HL-60 (cell line): ENCODE data around the gene RIOK1.

Experiments
- DNase-seq, 2 experiments: peaks; one replicate each; pipeline ENCODE4 v3.0.0-alpha.2; 2010 to 2020; ENCODE audit warnings: low read depth in 1 of 2, low spot score in 1 of 2
- H3K27ac ChIP-seq: fragments of 250-450 bp; sonication (Bioruptor Pico); replicated peaks from 2 replicates; pipeline ENCODE4 v1.5.1; 2020; ENCODE audit warnings: mild to moderate bottlenecking, moderate library complexity
- H3K27me3 ChIP-seq: fragments of 250-450 bp; sonication (Bioruptor Pico); 2 replicates; pipeline ENCODE4 v1.5.1; 2021; ENCODE audit warnings: mild to moderate bottlenecking, moderate library complexity; ENCODE audit not compliant: insufficient read depth, poor library complexity, severe bottlenecking
- H3K4me3 ChIP-seq: replicated peaks from 2 replicates; pipeline ENCODE4 v1.5.1; 2011; ENCODE audit warnings: mild to moderate bottlenecking, control low read depth, low read length; ENCODE audit not compliant: insufficient read depth
- GABPA ChIP-seq: IDR thresholded peaks from 2 replicates; pipeline ENCODE4 v1.6.1; 2012; ENCODE audit warnings: low read depth
- POLR2AphosphoS5 ChIP-seq: IDR thresholded peaks from 2 replicates; pipeline ENCODE4 v1.6.1; 2012; ENCODE audit warnings: low read depth
- SPI1 ChIP-seq: IDR thresholded peaks from 2 replicates; pipeline ENCODE4 v1.6.1; 2012; ENCODE audit warnings: low read depth, mild to moderate bottlenecking, borderline replicate concordance
- TF ChIP-seq, protein P1 (sequence below): IDR thresholded peaks from 2 replicates; pipeline ENCODE4 v1.6.1; 2012; ENCODE audit warnings: low read depth; ENCODE audit not compliant: insufficient replicate concordance
- TF ChIP-seq, protein P2 (sequence below): IDR thresholded peaks from one replicate; pipeline ENCODE4 v1.5.1; 2011; ENCODE audit warnings: low read length, control low read depth, inconsistent platforms; ENCODE audit not compliant: insufficient read depth

RIOK1 gene

DNA sequence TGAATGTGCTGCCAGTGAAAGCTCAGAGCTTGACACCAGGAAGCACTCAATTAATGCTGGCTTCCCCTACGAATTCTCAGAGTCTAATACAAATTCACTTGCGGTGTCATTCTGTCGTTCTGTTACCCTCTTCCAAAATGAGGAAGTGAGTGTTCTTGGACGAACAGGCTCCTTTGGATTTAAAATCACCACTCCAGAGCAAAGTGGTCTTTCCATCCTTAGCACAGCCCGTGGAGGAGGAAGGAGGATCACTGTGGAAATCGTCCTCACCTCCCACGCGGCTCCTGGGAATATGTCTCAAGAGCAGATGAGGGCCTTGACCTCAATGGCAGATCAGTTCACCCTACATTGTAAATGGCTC, 41.7 kb downstream of the RIOK1 start:
- Histone ChIP-seq H3K4me3 (no peak overlapping the region), H3K27ac (no peak overlapping the region), H3K27me3 (no peaks in the 10 kb centered on the region)
- peak; percentile 18 to 57 for DNase-seq
- TF ChIP-seq SPI1 (peak; percentile 99), GABPA (no peak)

DNA sequence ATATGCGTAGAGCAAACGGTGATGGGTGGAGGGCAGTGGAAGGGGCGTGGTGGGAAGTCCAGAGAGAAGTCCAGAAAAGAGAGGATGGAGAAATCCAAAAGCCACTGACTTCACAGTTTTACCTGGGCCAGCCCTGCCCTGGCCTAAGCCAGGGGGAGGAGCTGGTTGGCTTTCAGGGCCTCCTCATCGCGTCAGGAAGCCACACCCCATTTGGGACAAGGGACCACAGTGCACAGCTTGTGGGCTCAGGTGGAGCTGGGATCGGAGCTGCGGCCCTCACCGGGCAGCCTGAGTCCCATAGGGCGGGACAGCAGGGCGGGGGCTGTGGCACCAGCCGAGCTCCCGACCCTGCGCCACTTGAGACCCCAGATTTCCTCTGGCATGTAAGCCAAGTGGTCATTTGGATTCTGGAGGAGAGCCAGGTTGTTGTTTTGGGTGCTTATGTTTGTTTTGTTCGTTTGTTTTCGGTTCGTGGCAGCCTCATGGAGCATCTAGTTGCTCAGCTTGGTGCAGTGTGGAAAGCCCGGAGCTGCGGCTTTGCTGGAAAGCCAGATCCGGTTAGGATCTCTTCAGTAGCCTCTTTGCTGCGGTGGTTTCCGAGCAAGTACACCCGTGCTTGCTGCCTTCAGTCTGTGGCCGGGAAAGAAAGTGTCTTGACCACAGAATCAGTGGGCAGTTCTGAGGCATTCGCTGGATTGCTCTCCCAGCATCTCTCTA, 42.2 kb downstream of the RIOK1 start:
- Histone ChIP-seq H3K4me3 (no peak overlapping the region), H3K27ac (no peak overlapping the region), H3K27me3 (no peaks in the 10 kb centered on the region)
- no peak for TF ChIP-seq GABPA
- TF ChIP-seq POLR2AphosphoS5, result no peak
- TF ChIP-seq, protein P1, sequence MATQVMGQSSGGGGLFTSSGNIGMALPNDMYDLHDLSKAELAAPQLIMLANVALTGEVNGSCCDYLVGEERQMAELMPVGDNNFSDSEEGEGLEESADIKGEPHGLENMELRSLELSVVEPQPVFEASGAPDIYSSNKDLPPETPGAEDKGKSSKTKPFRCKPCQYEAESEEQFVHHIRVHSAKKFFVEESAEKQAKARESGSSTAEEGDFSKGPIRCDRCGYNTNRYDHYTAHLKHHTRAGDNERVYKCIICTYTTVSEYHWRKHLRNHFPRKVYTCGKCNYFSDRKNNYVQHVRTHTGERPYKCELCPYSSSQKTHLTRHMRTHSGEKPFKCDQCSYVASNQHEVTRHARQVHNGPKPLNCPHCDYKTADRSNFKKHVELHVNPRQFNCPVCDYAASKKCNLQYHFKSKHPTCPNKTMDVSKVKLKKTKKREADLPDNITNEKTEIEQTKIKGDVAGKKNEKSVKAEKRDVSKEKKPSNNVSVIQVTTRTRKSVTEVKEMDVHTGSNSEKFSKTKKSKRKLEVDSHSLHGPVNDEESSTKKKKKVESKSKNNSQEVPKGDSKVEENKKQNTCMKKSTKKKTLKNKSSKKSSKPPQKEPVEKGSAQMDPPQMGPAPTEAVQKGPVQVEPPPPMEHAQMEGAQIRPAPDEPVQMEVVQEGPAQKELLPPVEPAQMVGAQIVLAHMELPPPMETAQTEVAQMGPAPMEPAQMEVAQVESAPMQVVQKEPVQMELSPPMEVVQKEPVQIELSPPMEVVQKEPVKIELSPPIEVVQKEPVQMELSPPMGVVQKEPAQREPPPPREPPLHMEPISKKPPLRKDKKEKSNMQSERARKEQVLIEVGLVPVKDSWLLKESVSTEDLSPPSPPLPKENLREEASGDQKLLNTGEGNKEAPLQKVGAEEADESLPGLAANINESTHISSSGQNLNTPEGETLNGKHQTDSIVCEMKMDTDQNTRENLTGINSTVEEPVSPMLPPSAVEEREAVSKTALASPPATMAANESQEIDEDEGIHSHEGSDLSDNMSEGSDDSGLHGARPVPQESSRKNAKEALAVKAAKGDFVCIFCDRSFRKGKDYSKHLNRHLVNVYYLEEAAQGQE, result no peak
- TF ChIP-seq SPI1, result no peak
- TF ChIP-seq, protein P2, sequence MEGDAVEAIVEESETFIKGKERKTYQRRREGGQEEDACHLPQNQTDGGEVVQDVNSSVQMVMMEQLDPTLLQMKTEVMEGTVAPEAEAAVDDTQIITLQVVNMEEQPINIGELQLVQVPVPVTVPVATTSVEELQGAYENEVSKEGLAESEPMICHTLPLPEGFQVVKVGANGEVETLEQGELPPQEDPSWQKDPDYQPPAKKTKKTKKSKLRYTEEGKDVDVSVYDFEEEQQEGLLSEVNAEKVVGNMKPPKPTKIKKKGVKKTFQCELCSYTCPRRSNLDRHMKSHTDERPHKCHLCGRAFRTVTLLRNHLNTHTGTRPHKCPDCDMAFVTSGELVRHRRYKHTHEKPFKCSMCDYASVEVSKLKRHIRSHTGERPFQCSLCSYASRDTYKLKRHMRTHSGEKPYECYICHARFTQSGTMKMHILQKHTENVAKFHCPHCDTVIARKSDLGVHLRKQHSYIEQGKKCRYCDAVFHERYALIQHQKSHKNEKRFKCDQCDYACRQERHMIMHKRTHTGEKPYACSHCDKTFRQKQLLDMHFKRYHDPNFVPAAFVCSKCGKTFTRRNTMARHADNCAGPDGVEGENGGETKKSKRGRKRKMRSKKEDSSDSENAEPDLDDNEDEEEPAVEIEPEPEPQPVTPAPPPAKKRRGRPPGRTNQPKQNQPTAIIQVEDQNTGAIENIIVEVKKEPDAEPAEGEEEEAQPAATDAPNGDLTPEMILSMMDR, result no peak
- DNase-seq, result no peak

DNA sequence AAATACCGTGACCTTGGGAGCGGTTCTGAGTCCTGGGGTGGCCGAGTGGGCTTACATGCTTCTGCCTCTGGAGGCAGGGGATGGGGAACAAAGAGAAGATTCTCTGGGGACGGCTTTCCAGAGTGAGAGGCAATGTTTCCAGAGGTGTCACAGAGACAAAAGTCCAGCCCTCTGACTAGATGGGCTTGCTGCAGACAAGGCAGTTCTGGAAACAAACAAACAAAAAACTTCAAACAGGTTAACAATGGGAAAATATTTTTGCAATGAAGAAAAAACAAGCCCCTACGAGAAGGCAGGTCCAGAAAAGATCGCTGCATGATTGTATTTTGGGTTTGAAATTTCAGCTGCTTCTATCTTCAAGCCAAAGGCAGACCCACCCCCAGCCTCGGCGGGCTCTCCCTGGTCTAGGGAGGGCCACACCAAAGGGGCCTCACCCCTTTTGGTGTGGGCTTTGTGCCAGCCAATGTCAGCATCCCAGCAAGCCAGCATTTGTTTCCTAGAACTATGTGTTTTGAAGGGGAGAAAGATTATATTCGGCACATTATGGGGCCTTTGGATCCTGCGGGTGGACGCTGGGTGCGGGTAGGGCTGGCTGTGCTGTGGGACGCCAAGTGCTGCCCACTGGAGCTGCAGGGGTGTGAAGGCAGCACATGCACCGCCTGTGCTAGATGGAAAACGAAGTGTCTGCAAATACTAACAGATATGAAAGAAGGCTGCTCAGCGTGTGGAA, 42.9 kb downstream of the RIOK1 start:
- TF ChIP-seq, protein P2, result no peak
- TF ChIP-seq GABPA (no peak), SPI1 (no peak), POLR2AphosphoS5 (no peak)
- TF ChIP-seq, protein P1, result no peak
- Histone ChIP-seq H3K4me3 (no peak overlapping the region), H3K27me3 (no peaks in the 10 kb centered on the region), H3K27ac (no peak overlapping the region)
- DNase-seq, result no peak

DNA sequence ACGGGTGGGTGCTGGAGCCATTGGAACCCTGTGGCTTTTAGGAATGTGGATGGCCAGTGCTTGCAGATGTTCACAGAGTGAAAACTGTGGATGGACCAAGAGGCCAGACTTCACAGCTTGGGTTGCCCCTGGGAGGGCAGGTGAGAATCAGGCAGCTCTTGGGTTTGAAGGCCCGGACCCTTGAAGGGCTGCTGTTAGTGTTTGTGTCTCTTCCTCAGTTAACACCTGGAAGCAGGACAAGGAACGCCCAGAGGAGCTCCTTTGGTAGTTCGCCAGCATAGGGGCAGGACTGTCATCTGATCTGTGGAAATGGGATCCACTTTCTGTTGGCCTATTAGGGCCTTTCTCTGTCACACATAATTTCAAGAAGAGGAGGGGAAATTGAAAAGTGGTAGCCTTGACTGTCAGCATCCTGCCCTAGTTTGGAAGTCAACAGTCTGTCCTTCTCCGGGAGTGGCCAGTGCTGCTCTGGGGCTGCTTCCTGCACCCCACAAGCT, 43.6 kb downstream of the RIOK1 start:
- no peak for DNase-seq
- H3K4me3 ChIP-seq, result no peak overlapping the region
- H3K27me3 ChIP-seq, result no peaks in the 10 kb centered on the region
- no peak overlapping the region for H3K27ac ChIP-seq
- no peak for TF ChIP-seq POLR2AphosphoS5
- TF ChIP-seq, protein P1, result no peak
- TF ChIP-seq SPI1, result no peak
- TF ChIP-seq GABPA, result no peak
- TF ChIP-seq, protein P2, result no peak
